Measurements from ENCODE around the gene HSH2D. TPM values are rescaled to one million over a fixed set of nuclear protein-coding genes. Genes with fewer than 3 reads are reported as not detected.

The HSH2D gene
- total RNA-seq, 1 experiment from 2014 or later, result 0.42 TPM

GRCh38 chr19:16185768-16186123, 42.3 kb downstream of the HSH2D start:
- Histone ChIP-seq H3K27me3 (no peaks in the 10 kb centered on the region), H3K4me1 (peaks cover 3% of the 10 kb centered on the region; the same call in 1 of the 2 replicates), H3K36me3 (peaks cover 19% of the 10 kb centered on the region), H3K4me3 (peak overlapping the region; percentile 76), H3K9me3 (replicated peaks) (no peaks in the 10 kb centered on the region), H3K27ac (peak overlapping the region; percentile 62)
- DNase-seq, result peak; percentile 77 to 78

GRCh38 chr19:16188521-16188920, 45.0 kb downstream of the HSH2D start:
- DNase-seq, result no peak
- Histone ChIP-seq H3K27ac (no peak overlapping the region), H3K27me3 (no peaks in the 10 kb centered on the region), H3K9me3 (replicated peaks) (no peaks in the 10 kb centered on the region), H3K4me1 (peaks cover 3% of the 10 kb centered on the region; the same call in 1 of the 2 replicates), H3K4me3 (no peak overlapping the region), H3K36me3 (peaks cover 42% of the 10 kb centered on the region)

- Histone ChIP-seq H3K36me3 (peaks cover 42% of the 10 kb centered on the region), H3K27me3 (no peaks in the 10 kb centered on the region), H3K27ac (no peak overlapping the region), H3K4me1 (peaks cover 3% of the 10 kb centered on the region; the same call in 1 of the 2 replicates), H3K4me3 (no peak overlapping the region), H3K9me3 (replicated peaks) (no peaks in the 10 kb centered on the region)
- no peak for DNase-seq
Observed at GRCh38 chr19:16190198-16190597, 46.7 kb downstream of the HSH2D start.

GRCh38 chr19:16190736-16191135, 47.3 kb downstream of the HSH2D start:
- no peaks in the 10 kb centered on the region for H3K27me3 ChIP-seq
- no peak overlapping the region for H3K27ac ChIP-seq
- H3K4me3 ChIP-seq, result no peak overlapping the region
- H3K9me3 ChIP-seq (replicated peaks), result no peaks in the 10 kb centered on the region
- no peak for DNase-seq
- peaks cover 42% of the 10 kb centered on the region for H3K36me3 ChIP-seq
- peaks cover 3% of the 10 kb centered on the region; the same call in 1 of the 2 replicates for H3K4me1 ChIP-seq

GRCh38 chr19:16191216-16191908, 47.9 kb downstream of the HSH2D start:
- Histone ChIP-seq H3K27ac (no peak overlapping the region), H3K4me1 (peaks cover 6% of the 10 kb centered on the region), H3K36me3 (peaks cover 42% of the 10 kb centered on the region), H3K27me3 (no peaks in the 10 kb centered on the region), H3K4me3 (no peak overlapping the region), H3K9me3 (replicated peaks) (no peaks in the 10 kb centered on the region)
- no peak for DNase-seq

GRCh38 chr19:16193466-16193865, 50.0 kb downstream of the HSH2D start:
- no peak overlapping the region for H3K27ac ChIP-seq
- no peak overlapping the region for H3K4me3 ChIP-seq
- no peak for DNase-seq
- no peaks in the 10 kb centered on the region for H3K27me3 ChIP-seq
- H3K4me1 ChIP-seq, result peaks cover 8% of the 10 kb centered on the region
- H3K9me3 ChIP-seq (replicated peaks), result no peaks in the 10 kb centered on the region
- H3K36me3 ChIP-seq, result peaks cover 29% of the 10 kb centered on the region

- Histone ChIP-seq H3K27me3 (no peaks in the 10 kb centered on the region), H3K27ac (peak overlapping the region; percentile 78), H3K4me1 (peaks cover 8% of the 10 kb centered on the region), H3K4me3 (peak overlapping the region; percentile 95), H3K36me3 (peaks cover 13% of the 10 kb centered on the region), H3K9me3 (replicated peaks) (no peaks in the 10 kb centered on the region)
- no peak for DNase-seq
Observed at GRCh38 chr19:16197188-16197621, 53.7 kb downstream of the HSH2D start.

- no peaks in the 10 kb centered on the region for H3K9me3 ChIP-seq (replicated peaks)
- peaks cover 8% of the 10 kb centered on the region for H3K4me1 ChIP-seq
- H3K27me3 ChIP-seq, result no peaks in the 10 kb centered on the region
- peaks cover 11% of the 10 kb centered on the region for H3K36me3 ChIP-seq
- H3K4me3 ChIP-seq, result peak within 1 kb of the TSS; percentile 95
- peak; percentile 99 to 100 for DNase-seq
- H3K27ac ChIP-seq, result peak within 1 kb of the TSS; percentile 78
Observed at GRCh38 chr19:16197622-16198369, 54.3 kb downstream of the HSH2D start, which contains the start of gene AP1M1. AP1M1 (plus strand) TSS chr19:16197911; CDS start chr19:16198027, 116 bp downstream.

- no peak for DNase-seq
- peaks cover 15% of the 10 kb centered on the region for H3K36me3 ChIP-seq
- H3K27me3 ChIP-seq, result no peaks in the 10 kb centered on the region
- peaks cover 8% of the 10 kb centered on the region for H3K4me1 ChIP-seq
- peak overlapping the region; percentile 78; the same call in 1 of the 2 replicates for H3K27ac ChIP-seq
- H3K4me3 ChIP-seq, result peak overlapping the region; percentile 95
- no peaks in the 10 kb centered on the region for H3K9me3 ChIP-seq (replicated peaks)
Observed at GRCh38 chr19:16198370-16198651, 54.8 kb downstream of the HSH2D start.

GRCh38 chr19:16199275-16199932, 55.9 kb downstream of the HSH2D start:
- Histone ChIP-seq H3K27me3 (no peaks in the 10 kb centered on the region), H3K36me3 (peaks cover 24% of the 10 kb centered on the region), H3K4me1 (peaks cover 8% of the 10 kb centered on the region), H3K9me3 (replicated peaks) (no peaks in the 10 kb centered on the region), H3K4me3 (no peak overlapping the region), H3K27ac (no peak overlapping the region)
- no peak for DNase-seq

- Histone ChIP-seq H3K27me3 (no peaks in the 10 kb centered on the region), H3K27ac (no peak overlapping the region), H3K9me3 (replicated peaks) (no peaks in the 10 kb centered on the region), H3K36me3 (peaks cover 30% of the 10 kb centered on the region), H3K4me3 (no peak overlapping the region), H3K4me1 (peaks cover 8% of the 10 kb centered on the region)
- no peak for DNase-seq
Observed at GRCh38 chr19:16200038-16201010, 56.8 kb downstream of the HSH2D start.

GRCh38 chr19:16201011-16201391, 57.5 kb downstream of the HSH2D start:
- Histone ChIP-seq H3K4me3 (no peak overlapping the region), H3K9me3 (replicated peaks) (no peaks in the 10 kb centered on the region), H3K4me1 (peaks cover 6% of the 10 kb centered on the region), H3K27me3 (no peaks in the 10 kb centered on the region), H3K27ac (no peak overlapping the region), H3K36me3 (peaks cover 33% of the 10 kb centered on the region)
- no peak for DNase-seq

GRCh38 chr19:16202320-16203255, 59.1 kb downstream of the HSH2D start:
- Histone ChIP-seq H3K36me3 (peaks cover 38% of the 10 kb centered on the region), H3K4me1 (no peaks in the 10 kb centered on the region), H3K27me3 (no peaks in the 10 kb centered on the region), H3K27ac (no peak overlapping the region), H3K4me3 (no peak overlapping the region), H3K9me3 (replicated peaks) (no peaks in the 10 kb centered on the region)
- DNase-seq, result no peak
